Forelimb muscle (tissue), 1 donor: ENCODE data around the gene POGZ. TPM values are rescaled to one million over a fixed set of nuclear protein-coding genes. Genes with fewer than 3 reads are reported as not detected.
A peak's percentile ranks its signal among the peaks of the same experiment; 100 is the strongest.
"Not testable (repeated sequence)": the region's sequence is repeated elsewhere in the genome, so short reads cannot be mapped to it uniquely, and the experiment has no call there.

Experiments
- DNase-seq: peaks from one replicate; pipeline ENCODE4 v3.0.0-alpha.2; 2013; ENCODE audit warnings: low read depth
- polyA plus RNA-seq: library from polyadenylated mRNA; unstranded; fragments of 120-200 nt; gene quantifications from one replicate; pipeline ENCODE4 v1.2.1, GENCODE V29; 2013; ENCODE audit not compliant: insufficient read length

POGZ gene
- polyA plus RNA-seq, 1 donor, result 62.7 TPM

- DNase-seq, result no peak
Measured at GRCh38 chr1:151478140-151478812, 19.0 kb upstream of the POGZ start.

GRCh38 chr1:151477066-151477465, 17.8 kb upstream of the POGZ start:
- DNase-seq, result no peak

- DNase-seq, result no peak
Measured at GRCh38 chr1:151476083-151476482, 16.8 kb upstream of the POGZ start.

GRCh38 chr1:151475175-151475574, 15.9 kb upstream of the POGZ start:
- no peak for DNase-seq

- no peak for DNase-seq
Measured at GRCh38 chr1:151474745-151475144, 15.5 kb upstream of the POGZ start.

GRCh38 chr1:151472856-151473731, 13.8 kb upstream of the POGZ start:
- peak; percentile 25 for DNase-seq

GRCh38 chr1:151465026-151465425, 5.7 kb upstream of the POGZ start:
- no peak for DNase-seq

GRCh38 chr1:151461694-151462093, 2.4 kb upstream of the POGZ start:
- no peak for DNase-seq

- no peak for DNase-seq
Measured at GRCh38 chr1:151458802-151459330, 428 bp downstream of the POGZ start.

- DNase-seq, result peak; percentile 62
Measured at GRCh38 chr1:151457911-151458801, 1.1 kb downstream of the POGZ start.

GRCh38 chr1:151455966-151456365, 3.3 kb downstream of the POGZ start:
- DNase-seq, result no peak

GRCh38 chr1:151455231-151455630, 4.1 kb downstream of the POGZ start:
- DNase-seq, result no peak

GRCh38 chr1:151447696-151448095, 11.6 kb downstream of the POGZ start:
- DNase-seq, result no peak

GRCh38 chr1:151444783-151445177, 14.5 kb downstream of the POGZ start:
- DNase-seq, result no peak

- no peak for DNase-seq
Measured at GRCh38 chr1:151443846-151444782, 15.2 kb downstream of the POGZ start.

- not testable (repeated sequence) for DNase-seq
Measured at GRCh38 chr1:151437396-151437795, 21.9 kb downstream of the POGZ start.

GRCh38 chr1:151436985-151437384, 22.3 kb downstream of the POGZ start:
- no peak for DNase-seq

- DNase-seq, result no peak
Measured at GRCh38 chr1:151435174-151435573, 24.1 kb downstream of the POGZ start.

- DNase-seq, result not testable (repeated sequence)
Measured at GRCh38 chr1:151433827-151434226, 25.5 kb downstream of the POGZ start.

GRCh38 chr1:151428068-151428467, 31.2 kb downstream of the POGZ start:
- no peak for DNase-seq

GRCh38 chr1:151425103-151425502, 34.2 kb downstream of the POGZ start:
- DNase-seq, result no peak
